Thyroid gland (tissue), 4 donors: ENCODE measurements around the gene F13A1. TPM values are rescaled to one million over a fixed set of nuclear protein-coding genes. Genes with fewer than 3 reads are reported as not detected.

Experiments used
- DNase-seq, 2 donors: peaks; one replicate each; pipeline ENCODE4 v3.0.0-alpha.2; 2019
- H3K27ac ChIP-seq, 3 donors: fragments of 200-600 bp; sonication (generic); 1 replicate in 2 of 3; 2 replicates in 1 of 3; pipeline ENCODE4 v1.5.1; 2016 to 2019; ENCODE audit warnings: mild to moderate bottlenecking in 1 of 3, moderate library complexity in 1 of 3
- H3K27me3 ChIP-seq: fragments of 200-600 bp; sonication (generic); one replicate; pipeline ENCODE4 v1.5.1; 2019
- H3K36me3 ChIP-seq, 2 donors: fragments of 200-600 bp; sonication (generic); one replicate each; pipeline ENCODE4 v1.5.1; 2016 to 2019
- H3K4me1 ChIP-seq, 2 donors: fragments of 200-600 bp; sonication (generic); one replicate each; pipeline ENCODE4 v1.5.1; 2017 to 2019
- H3K4me3 ChIP-seq, 3 donors: fragments of 200-600 bp; sonication (generic); replicated peaks in 1 of 3; 1 replicate in 2 of 3; 2 replicates in 1 of 3; pipeline ENCODE4 v1.5.1; 2016; ENCODE audit warnings: mild to moderate bottlenecking in 1 of 3
- H3K9me3 ChIP-seq: fragments of 200-600 bp; sonication (generic); one replicate; pipeline ENCODE4 v1.5.1; 2017
- POLR2A ChIP-seq, 2 donors: fragments of 450-650 bp; IDR thresholded peaks; one replicate each; pipeline ENCODE4 v1.6.1; 2017; ENCODE audit warnings: antibody characterized with exemption in 2 of 2, mild to moderate bottlenecking in 2 of 2, moderate library complexity in 1 of 2
- WGBS, 2 donors: methylation state at CpG; one replicate each; pipeline ENCODE4 v1.1.5; 2017; 5-methylcytosine and 5-hydroxymethylcytosine counted together
- intact Hi-C: fragments of 100-400 bp; cut with DNase I; formaldehyde crosslinking; loops from one replicate; pipeline ENCODE4 v1.15.1; 2023
- total RNA-seq, 4 donors: library from RNA; depleted of rRNA; stranded (reverse); fragments of >200 nt; gene quantifications; one replicate each; pipeline ENCODE4 v1.2.3, GENCODE V29; 2016
- TF ChIP-seq, protein P1 (sequence below), 6 experiments: fragments of 200-600 bp in 3 of 6; fragments of 450-650 bp in 3 of 6; sonication (generic) in 3 of 6; IDR thresholded peaks; one replicate each; pipeline ENCODE4 v1.5.1; 2016 to 2019; ENCODE audit warnings: antibody characterized with exemption in 6 of 6, mild to moderate bottlenecking in 2 of 6, inconsistent platforms in 1 of 6, moderate library complexity in 1 of 6

The F13A1 gene
- total RNA-seq, 4 donors from 2014 or later: 23.7 to 139 (median 54.7) TPM

DNA sequence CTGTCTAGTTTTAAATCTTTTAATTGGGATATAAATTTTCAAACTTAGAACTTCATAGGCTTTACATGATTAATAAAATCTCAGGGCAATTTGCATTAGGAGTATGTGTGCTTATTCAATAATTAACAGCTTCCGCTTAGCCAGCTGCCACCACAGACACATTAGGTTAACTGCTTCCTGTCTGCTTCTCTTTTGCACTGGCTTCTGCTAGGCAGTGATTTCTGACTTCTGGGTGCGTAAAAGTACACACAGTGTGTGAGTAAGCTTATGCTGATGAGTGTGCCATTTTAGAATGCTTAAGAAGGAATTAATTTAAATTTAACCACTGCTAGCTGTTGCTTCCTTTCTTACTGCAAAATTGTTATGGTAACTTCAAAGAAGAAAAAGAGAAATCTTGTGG lies 73.9 kb downstream of the F13A1 start:
- Histone ChIP-seq H3K27ac (no peak overlapping the region), H3K4me3 (no peak overlapping the region), H3K9me3 (no peaks in the 10 kb centered on the region), H3K27me3 (no peaks in the 10 kb centered on the region), H3K36me3 (no peaks in the 10 kb centered on the region), H3K4me1 (no peaks in the 10 kb centered on the region)
- WGBS, 2 donors: 68 to 84% methylated on average over 2 of the region's 2 CpGs
- TF ChIP-seq POLR2A (IDR thresholded peaks at IDR 0.05): no peak
- TF ChIP-seq, protein P1, sequence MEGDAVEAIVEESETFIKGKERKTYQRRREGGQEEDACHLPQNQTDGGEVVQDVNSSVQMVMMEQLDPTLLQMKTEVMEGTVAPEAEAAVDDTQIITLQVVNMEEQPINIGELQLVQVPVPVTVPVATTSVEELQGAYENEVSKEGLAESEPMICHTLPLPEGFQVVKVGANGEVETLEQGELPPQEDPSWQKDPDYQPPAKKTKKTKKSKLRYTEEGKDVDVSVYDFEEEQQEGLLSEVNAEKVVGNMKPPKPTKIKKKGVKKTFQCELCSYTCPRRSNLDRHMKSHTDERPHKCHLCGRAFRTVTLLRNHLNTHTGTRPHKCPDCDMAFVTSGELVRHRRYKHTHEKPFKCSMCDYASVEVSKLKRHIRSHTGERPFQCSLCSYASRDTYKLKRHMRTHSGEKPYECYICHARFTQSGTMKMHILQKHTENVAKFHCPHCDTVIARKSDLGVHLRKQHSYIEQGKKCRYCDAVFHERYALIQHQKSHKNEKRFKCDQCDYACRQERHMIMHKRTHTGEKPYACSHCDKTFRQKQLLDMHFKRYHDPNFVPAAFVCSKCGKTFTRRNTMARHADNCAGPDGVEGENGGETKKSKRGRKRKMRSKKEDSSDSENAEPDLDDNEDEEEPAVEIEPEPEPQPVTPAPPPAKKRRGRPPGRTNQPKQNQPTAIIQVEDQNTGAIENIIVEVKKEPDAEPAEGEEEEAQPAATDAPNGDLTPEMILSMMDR (IDR thresholded peaks at IDR 0.05): no peak
- DNase-seq: no peak
- intact Hi-C loops: no loop called here

- no peaks in the 10 kb centered on the region for H3K4me1 ChIP-seq
- DNase-seq: no peak
- no peaks in the 10 kb centered on the region for H3K9me3 ChIP-seq
- no peaks in the 10 kb centered on the region for H3K36me3 ChIP-seq
- no peak overlapping the region for H3K4me3 ChIP-seq
- H3K27ac ChIP-seq: no peak overlapping the region
- 92 to 94% methylated on average over 5 of the region's 5 CpGs for WGBS, 2 donors
- no peaks in the 10 kb centered on the region for H3K27me3 ChIP-seq
- TF ChIP-seq, protein P1 (IDR thresholded peaks at IDR 0.05): no peak
- no peak for TF ChIP-seq POLR2A (IDR thresholded peaks at IDR 0.05)
- intact Hi-C loops: no loop called here
These were observed 75.8 kb downstream of the F13A1 start for GRCh38 chr6:6244624-6245023.

DNA sequence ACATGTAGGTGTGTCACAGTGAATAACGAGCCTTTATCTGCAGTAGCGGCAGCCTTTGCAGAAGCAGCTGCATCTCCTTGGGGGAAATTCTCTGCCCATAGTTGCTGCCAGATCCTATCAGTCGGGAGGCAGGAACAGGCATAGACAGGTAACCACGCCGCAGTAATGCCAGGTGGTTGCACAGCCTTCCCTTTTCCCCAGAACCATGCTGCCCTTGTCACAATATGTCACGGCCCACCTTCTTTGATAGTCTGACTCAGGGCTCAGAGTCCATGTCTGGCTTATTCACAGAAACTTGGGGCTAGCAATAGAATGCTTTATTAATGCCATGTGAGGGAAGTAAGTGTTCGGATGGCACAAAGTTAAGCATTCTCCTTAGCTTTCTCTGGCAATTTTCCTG lies 76.6 kb downstream of the F13A1 start:
- TF ChIP-seq, protein P1 (IDR thresholded peaks at IDR 0.05): no peak
- Histone ChIP-seq H3K27me3 (no peaks in the 10 kb centered on the region), H3K4me1 (no peaks in the 10 kb centered on the region), H3K36me3 (no peaks in the 10 kb centered on the region), H3K4me3 (no peak overlapping the region), H3K9me3 (no peaks in the 10 kb centered on the region), H3K27ac (no peak overlapping the region)
- DNase-seq: no peak
- intact Hi-C loops: no loop called here
- 86 to 95% methylated on average over 7 of the region's 7 CpGs for WGBS, 2 donors

DNA sequence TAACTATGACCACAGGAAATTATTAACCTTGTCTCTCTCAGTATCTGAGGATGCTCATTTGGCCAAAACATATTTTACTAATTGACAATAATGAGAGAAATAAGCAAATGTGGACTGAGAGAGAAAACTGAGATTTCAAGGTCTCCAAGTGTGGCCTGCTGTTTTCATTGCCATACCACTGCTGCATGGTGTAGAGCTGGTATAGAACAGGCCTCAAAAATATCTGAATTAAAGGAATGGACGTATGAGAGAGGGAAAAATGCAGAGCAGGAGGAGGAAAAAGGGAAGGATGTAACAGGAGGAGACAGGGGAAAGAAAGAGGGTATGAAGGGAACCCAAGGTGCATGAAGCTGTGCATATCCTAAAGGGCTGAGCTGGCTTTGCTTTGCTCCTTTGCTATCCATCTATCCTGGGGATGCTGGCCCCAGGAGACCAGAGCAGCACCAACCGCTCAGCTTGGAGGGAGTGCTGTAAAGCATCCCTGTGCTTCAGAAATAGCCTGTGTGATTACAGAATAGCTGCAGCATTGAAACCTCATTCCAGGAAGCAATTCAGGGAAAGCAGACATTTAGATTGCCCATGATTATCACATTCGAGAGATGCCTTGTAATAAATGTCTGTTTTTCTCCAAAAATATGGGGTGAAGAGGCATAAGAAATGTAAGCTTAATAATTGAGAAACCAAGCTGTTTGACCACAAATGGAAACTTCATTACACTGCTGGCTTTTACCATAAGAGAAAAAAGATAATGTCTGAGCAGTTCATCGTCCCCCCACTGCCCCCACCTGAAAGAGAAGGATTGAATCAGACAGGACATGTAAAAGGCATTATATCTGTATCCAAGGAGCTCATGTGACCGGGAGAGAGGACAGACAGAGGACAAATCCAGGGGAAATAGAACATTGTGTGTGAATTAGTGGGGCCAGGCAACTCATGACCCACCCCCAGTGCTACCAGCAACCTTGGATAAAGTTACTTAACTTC lies 80.6 kb downstream of the F13A1 start:
- Histone ChIP-seq H3K27ac (no peak overlapping the region), H3K27me3 (no peaks in the 10 kb centered on the region), H3K4me1 (no peaks in the 10 kb centered on the region), H3K4me3 (no peak overlapping the region), H3K9me3 (no peaks in the 10 kb centered on the region), H3K36me3 (no peaks in the 10 kb centered on the region)
- DNase-seq: no peak
- no peak for TF ChIP-seq POLR2A (IDR thresholded peaks at IDR 0.05)
- intact Hi-C loops: no loop called here
- WGBS, 2 donors: 52 to 74% methylated on average over 5 of the region's 5 CpGs

GRCh38 chr6:6236730-6237469 lies 83.6 kb downstream of the F13A1 start:
- Histone ChIP-seq H3K4me1 (no peaks in the 10 kb centered on the region), H3K27me3 (no peaks in the 10 kb centered on the region), H3K9me3 (no peaks in the 10 kb centered on the region), H3K4me3 (no peak overlapping the region), H3K36me3 (no peaks in the 10 kb centered on the region), H3K27ac (no peak overlapping the region)
- DNase-seq: no peak
- TF ChIP-seq POLR2A (IDR thresholded peaks at IDR 0.05): no peak
- TF ChIP-seq, protein P1 (IDR thresholded peaks at IDR 0.05): no peak
- 70 to 84% methylated on average over 6 of the region's 6 CpGs for WGBS, 2 donors
- intact Hi-C loops: no loop called here
